Esophagus squamous epithelium (tissue), 4 donors: ENCODE results near the gene COA5.

ENCODE experiments used
- CTCF ChIP-seq, 6 experiments: fragments of 450-650 bp in 4 of 6; fragments of 200-600 bp in 2 of 6; sonication (generic) in 2 of 6; IDR thresholded peaks; one replicate each; pipeline ENCODE4 v1.5.1; 2016 to 2019; ENCODE audit warnings: antibody characterized with exemption in 6 of 6, mild to moderate bottlenecking in 4 of 6, moderate library complexity in 4 of 6
- POLR2A ChIP-seq, 4 donors: fragments of 450-650 bp; IDR thresholded peaks; one replicate each; pipeline ENCODE4 v1.6.1; 2017; ENCODE audit warnings: antibody characterized with exemption in 4 of 4, mild to moderate bottlenecking in 4 of 4, moderate library complexity in 3 of 4

- TF ChIP-seq CTCF (IDR thresholded peaks at IDR 0.05) (no peak), POLR2A (IDR thresholded peaks at IDR 0.05) (no peak)
These were observed 42.4 kb downstream of the COA5 start for GRCh38 chr2:98565941-98566340.
